ENCODE measurements around the gene SCLT1.

The SCLT1 gene

DNA sequence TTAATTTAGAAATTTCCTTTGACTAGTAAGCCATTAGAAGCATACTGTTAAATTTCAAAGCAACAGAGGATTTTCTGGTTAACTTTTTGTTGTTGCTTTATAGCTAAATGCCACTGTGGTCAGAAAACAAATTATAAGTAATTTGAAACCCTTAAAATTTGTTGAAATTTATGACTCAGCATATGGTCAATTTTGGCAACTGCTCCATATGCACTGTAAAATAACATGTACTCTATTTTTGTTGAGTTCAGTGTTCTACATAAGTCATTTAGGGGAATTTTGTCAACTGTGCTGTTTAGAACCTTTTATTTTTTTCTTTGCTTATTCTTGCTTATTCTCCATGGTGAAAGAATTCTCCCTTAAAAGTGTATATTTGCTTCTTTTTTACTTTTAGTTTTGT, 28.6 kb downstream of the SCLT1 start:
- H3K27ac ChIP-seq, result no peak overlapping the region
- TF ChIP-seq, protein P1, sequence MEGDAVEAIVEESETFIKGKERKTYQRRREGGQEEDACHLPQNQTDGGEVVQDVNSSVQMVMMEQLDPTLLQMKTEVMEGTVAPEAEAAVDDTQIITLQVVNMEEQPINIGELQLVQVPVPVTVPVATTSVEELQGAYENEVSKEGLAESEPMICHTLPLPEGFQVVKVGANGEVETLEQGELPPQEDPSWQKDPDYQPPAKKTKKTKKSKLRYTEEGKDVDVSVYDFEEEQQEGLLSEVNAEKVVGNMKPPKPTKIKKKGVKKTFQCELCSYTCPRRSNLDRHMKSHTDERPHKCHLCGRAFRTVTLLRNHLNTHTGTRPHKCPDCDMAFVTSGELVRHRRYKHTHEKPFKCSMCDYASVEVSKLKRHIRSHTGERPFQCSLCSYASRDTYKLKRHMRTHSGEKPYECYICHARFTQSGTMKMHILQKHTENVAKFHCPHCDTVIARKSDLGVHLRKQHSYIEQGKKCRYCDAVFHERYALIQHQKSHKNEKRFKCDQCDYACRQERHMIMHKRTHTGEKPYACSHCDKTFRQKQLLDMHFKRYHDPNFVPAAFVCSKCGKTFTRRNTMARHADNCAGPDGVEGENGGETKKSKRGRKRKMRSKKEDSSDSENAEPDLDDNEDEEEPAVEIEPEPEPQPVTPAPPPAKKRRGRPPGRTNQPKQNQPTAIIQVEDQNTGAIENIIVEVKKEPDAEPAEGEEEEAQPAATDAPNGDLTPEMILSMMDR (conservative IDR thresholded peaks at IDR 0.05), result no peak

DNA sequence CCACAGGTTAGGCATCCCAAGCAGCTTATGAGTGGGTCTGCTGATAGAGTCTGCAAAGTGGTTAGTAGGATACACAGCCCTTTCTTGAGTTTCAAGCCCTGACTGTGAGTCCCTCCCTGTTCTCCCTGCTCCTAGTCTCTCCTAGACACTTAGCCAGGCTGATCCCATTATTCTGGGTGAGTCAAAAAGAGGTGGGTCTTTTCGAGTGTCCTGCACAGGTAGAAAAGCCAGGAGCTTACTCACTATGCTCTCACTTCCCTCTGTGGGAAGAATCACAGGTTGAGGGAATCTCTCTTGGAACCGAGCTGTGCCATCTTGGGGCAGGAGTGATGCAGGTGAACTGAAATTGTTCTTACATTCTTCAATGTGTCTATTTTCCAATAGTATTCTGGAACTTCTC, 29.7 kb downstream of the SCLT1 start:
- TF ChIP-seq, protein P1 (conservative IDR thresholded peaks at IDR 0.05), result no peak
- no peak overlapping the region for H3K27ac ChIP-seq

DNA sequence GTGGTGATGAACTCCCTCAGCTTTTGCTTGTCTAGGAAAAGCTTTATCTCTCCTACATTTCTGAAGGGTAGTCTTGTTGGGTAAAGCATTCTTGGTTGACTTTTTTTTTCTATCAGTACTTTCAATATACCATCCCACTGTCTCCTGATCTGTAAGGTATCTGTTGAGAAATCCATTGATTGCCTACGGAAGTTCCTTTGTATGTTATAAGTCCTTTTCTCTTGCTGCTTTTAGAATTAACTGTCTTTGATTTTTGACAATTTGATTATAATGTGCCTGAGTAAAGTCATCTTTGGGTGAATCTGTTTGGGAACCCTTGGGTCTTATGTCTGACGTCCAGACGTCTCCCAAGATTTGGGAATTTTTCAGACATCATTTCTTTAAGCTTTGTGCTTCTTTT, 30.8 kb downstream of the SCLT1 start:
- no peak overlapping the region for H3K27ac ChIP-seq
- TF ChIP-seq, protein P1 (conservative IDR thresholded peaks at IDR 0.05), result no peak

DNA sequence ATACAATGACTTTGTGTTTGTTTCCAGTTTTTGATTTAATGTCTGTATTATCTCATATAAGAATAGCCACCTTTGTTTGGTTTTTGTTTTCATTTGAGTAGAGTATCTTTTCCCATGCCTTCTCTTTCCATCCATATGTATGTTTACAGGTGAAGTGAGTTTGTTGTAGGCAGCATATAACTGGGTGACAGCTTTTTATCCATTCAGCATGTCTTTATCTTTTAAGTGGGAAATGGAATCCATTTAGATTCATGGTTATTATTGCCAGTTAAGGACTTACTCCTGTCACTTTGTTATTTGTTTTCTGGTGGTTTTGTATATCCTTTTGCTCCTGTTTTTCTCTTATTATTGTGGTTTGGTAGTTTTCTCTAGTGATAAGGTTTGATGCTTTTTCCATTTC, 34.3 kb downstream of the SCLT1 start:
- H3K27ac ChIP-seq, result no peak overlapping the region
- TF ChIP-seq, protein P1 (conservative IDR thresholded peaks at IDR 0.05), result no peak

DNA sequence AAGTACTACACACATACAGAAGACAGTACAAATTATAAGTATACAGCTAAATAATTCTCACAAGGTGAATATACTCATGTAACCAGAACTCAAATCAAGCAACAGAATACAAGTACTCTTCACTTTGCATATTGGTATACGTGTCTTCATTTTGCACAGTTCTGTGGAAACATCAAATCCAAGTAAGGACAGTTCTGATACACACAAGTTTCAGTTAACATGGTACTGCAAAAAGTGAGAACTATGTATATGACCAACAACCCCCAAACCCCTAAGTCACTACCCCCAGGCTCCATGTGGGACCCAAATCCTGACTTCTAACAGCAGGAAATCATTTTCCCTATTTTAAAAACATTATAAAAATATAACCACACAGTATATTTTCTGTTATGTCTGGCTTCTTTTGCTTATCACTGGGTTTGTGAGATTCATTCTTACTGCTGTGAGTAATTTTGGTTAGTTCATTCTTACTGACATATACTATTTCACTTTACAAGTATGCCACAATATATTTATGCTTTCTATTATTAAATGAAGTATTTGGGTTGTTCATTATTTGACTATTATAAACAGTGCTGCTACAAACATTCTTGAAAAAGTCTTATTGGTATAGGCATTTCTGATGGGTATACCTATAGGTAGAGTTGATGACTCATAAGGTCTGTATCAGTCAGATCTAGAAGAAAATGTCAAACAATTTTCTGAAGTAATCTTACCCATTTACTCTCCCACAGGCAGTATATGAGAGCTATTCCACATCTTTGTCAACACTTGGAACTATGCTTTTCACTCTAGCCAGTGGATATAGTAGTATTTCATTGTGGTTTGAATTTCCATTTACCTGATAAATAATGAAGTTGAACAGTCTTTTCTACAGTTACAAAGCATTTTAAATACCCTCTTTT, 47.0 kb downstream of the SCLT1 start:
- TF ChIP-seq, protein P1 (conservative IDR thresholded peaks at IDR 0.05), result no peak
- H3K27ac ChIP-seq, result no peak overlapping the region

DNA sequence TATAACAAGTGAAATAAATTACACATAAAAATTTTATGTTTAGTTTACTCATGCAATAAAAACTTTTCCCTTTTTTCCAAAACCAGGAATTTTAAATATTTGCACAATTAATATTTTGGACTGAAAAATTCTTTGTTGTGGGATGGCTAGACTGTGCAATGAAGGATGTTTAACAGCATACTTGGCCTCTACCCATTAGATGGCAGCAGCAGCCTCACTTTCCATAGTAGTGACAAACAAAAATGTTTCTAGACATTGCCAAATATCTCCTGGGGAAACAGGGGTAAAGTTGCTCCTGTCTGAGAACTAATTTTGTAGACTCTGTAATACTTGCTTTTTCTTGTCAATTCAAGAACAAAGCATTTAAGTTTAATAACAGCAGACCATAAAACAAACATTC, 49.8 kb downstream of the SCLT1 start:
- H3K27ac ChIP-seq, result no peak overlapping the region
- TF ChIP-seq, protein P1 (conservative IDR thresholded peaks at IDR 0.05), result peak; percentile 49

DNA sequence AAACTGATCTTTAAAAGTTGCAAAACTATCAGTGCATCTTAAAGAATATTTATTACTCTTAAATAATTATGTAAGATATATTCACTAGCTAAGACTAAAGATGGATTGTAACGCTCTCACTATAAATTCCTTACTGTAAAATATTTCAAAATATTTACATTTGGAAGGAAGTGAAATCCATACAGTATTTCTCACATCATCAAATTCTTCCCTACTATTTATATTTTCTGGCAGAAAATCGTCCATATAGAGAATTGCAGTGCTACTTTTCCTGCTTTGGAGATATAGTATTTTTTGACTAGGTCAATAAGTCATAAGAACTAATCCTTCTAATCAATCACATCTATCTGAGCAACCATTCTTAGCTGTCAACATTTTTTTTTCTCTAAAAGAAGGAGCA, 52.9 kb downstream of the SCLT1 start:
- no peak overlapping the region for H3K27ac ChIP-seq
- TF ChIP-seq, protein P1 (conservative IDR thresholded peaks at IDR 0.05), result no peak

All from VCaP (cell line).